Upper lobe of right lung (tissue), 1 donor: ENCODE measurements around the gene UPF1. TPM values are rescaled to one million over a fixed set of nuclear protein-coding genes. Genes with fewer than 3 reads are reported as not detected.

Experiments
- ATAC-seq: fragments of 200-7000 bp; cut with Tn5 transposase; one replicate; pipeline ENCODE4 v1.9.1; 2020; ENCODE audit warnings: mild to moderate bottlenecking, moderate library complexity
- DNase-seq: peaks from one replicate; pipeline ENCODE4 v3.0.0-alpha.2; 2020
- H3K27ac ChIP-seq: fragments of 200-600 bp; one replicate; pipeline ENCODE4 v1.8.0; 2022
- H3K27me3 ChIP-seq: fragments of 200-600 bp; one replicate; pipeline ENCODE4 v1.8.0; 2022; ENCODE audit warnings: mild to moderate bottlenecking
- H3K36me3 ChIP-seq: fragments of 200-600 bp; one replicate; pipeline ENCODE4 v1.8.0; 2022
- H3K4me1 ChIP-seq: fragments of 200-600 bp; one replicate; pipeline ENCODE4 v1.8.0; 2022
- H3K4me3 ChIP-seq: fragments of 200-600 bp; one replicate; pipeline ENCODE4 v1.8.0; 2022; ENCODE audit warnings: mild to moderate bottlenecking
- H3K9me3 ChIP-seq: fragments of 200-600 bp; one replicate; pipeline ENCODE4 v1.8.0; 2022
- CTCF ChIP-seq: fragments of 200-600 bp; IDR thresholded peaks from one replicate; pipeline ENCODE4 v1.8.0; 2022; ENCODE audit warnings: antibody characterized with exemption
- intact Hi-C: fragments of 100-400 bp; cut with DNase I; formaldehyde crosslinking; loops from one replicate; pipeline ENCODE4 v1.11.0; 2022
- total RNA-seq: library from RNA; stranded (reverse); fragmentation: NEBNext Ultra II Directional; extraction: Animal tissue kit (Norgen Biotek cat#: 25700); gene quantifications from one replicate; pipeline ENCODE4 v1.2.1, GENCODE V29; 2021
- donor health status: DM: no; HTN: yes; CAD: no; lungs with severe emphysema.

UPF1 gene
- total RNA-seq, 1 donor from 2014 or later, result 80.8 TPM

- Histone ChIP-seq H3K27ac (peak overlapping the region; percentile 80), H3K4me3 (no peak overlapping the region), H3K27me3 (no peaks in the 10 kb centered on the region), H3K4me1 (peaks cover 50% of the 10 kb centered on the region), H3K9me3 (no peaks in the 10 kb centered on the region), H3K36me3 (peaks cover 59% of the 10 kb centered on the region)
- no peak for TF ChIP-seq CTCF
- intact Hi-C loops, result loop anchor here (10.0 kb wide), 2 partner anchors 256 to 396 kb away; no protein-coding TSS in a partner anchor
- ATAC-seq, result no peak
- peak; percentile 58 for DNase-seq
These were observed 19.0 kb downstream of the UPF1 start for GRCh38 chr19:18850471-18851375.

GRCh38 chr19:18851673-18852325 is 20.0 kb downstream of the UPF1 start:
- Histone ChIP-seq H3K4me3 (no peak overlapping the region), H3K9me3 (no peaks in the 10 kb centered on the region), H3K36me3 (peaks cover 70% of the 10 kb centered on the region), H3K27ac (no peak overlapping the region), H3K4me1 (peaks cover 43% of the 10 kb centered on the region), H3K27me3 (no peaks in the 10 kb centered on the region)
- intact Hi-C loops, result loop anchor here (10.0 kb wide), 2 partner anchors 257 to 397 kb away; no protein-coding TSS in a partner anchor
- ATAC-seq (no peak), DNase-seq (no peak)
- no peak for TF ChIP-seq CTCF

GRCh38 chr19:18852648-18853047 is 20.9 kb downstream of the UPF1 start:
- Histone ChIP-seq H3K4me1 (peaks cover 34% of the 10 kb centered on the region), H3K27ac (no peak overlapping the region), H3K27me3 (no peaks in the 10 kb centered on the region), H3K4me3 (no peak overlapping the region), H3K36me3 (peaks cover 78% of the 10 kb centered on the region), H3K9me3 (no peaks in the 10 kb centered on the region)
- intact Hi-C loops, result loop anchor here (10.0 kb wide), 2 partner anchors 258 to 398 kb away; no protein-coding TSS in a partner anchor
- DNase-seq (peak; percentile 51), ATAC-seq (no peak)
- no peak for TF ChIP-seq CTCF

GRCh38 chr19:18853755-18854427 is 22.1 kb downstream of the UPF1 start:
- DNase-seq (peak; percentile 56), ATAC-seq (no peak)
- Histone ChIP-seq H3K27ac (no peak overlapping the region), H3K27me3 (no peaks in the 10 kb centered on the region), H3K4me3 (no peak overlapping the region), H3K4me1 (peaks cover 22% of the 10 kb centered on the region), H3K36me3 (peaks cover 91% of the 10 kb centered on the region), H3K9me3 (no peaks in the 10 kb centered on the region)
- TF ChIP-seq CTCF, result no peak
- intact Hi-C loops, result loop anchor here (10.0 kb wide), 2 partner anchors 259 to 399 kb away; no protein-coding TSS in a partner anchor

- intact Hi-C loops, result loop anchor here (10.0 kb wide), 2 partner anchors 260 to 400 kb away; no protein-coding TSS in a partner anchor
- peaks cover 18% of the 10 kb centered on the region for H3K4me1 ChIP-seq
- H3K27me3 ChIP-seq, result no peaks in the 10 kb centered on the region
- no peaks in the 10 kb centered on the region for H3K9me3 ChIP-seq
- DNase-seq (no peak), ATAC-seq (no peak)
- peaks cover 100% of the 10 kb centered on the region for H3K36me3 ChIP-seq
- TF ChIP-seq CTCF, result no peak
- no peak overlapping the region for H3K4me3 ChIP-seq
- no peak overlapping the region for H3K27ac ChIP-seq
These were observed 23.2 kb downstream of the UPF1 start for GRCh38 chr19:18854982-18855381.
